HL-60/S4 treated with phorbol 12-myristate 13-acetate at 8.2 ng/mL for 4 days and 3 days (cell line): ENCODE data around the gene WDFY4.

Source experiments
- in situ Hi-C: fragments of 300-500 bp; cut with MboI; formaldehyde crosslinking; loops from 2 replicates; pipeline ENCODE4 v1.15.0; 2022; ENCODE audit warnings: low sequenced_read_pairs

Gene WDFY4

DNA sequence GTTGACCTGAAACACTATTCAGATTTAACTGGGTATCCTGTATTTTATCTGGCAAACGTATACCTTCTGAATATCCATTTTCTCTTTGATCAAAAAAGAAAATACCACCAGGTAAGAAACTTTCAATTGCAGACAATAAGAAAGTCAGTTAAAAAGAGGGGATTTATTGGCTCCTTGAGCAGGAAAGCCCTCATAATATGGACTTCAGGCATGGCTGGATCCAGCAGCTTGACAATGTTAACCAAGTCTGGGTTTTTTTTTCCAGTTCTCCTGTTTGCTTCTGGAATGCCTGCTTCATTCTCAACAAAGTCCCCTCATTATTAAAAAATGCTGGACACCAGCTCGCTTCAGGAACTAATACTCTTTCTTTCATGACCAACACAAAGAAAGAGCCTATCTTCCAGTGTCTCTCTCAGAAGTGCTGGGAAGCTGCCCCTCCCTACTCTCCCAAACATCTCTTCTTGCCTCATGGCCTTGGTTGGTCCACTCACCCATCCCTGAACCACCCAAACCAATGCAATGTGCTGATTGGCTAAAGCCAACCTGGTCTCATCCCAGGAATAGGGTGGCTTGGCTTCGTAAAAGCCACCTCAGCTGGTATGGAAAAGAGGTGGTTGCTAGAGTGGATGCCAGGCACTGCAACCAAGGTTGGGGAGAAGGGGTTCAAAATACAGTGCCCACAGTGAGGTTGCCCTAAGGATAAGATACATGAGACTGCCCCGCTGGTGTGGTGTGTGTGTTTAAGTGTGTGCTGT, 30.6 kb upstream of the WDFY4 start:
- in situ Hi-C loops, result loop anchor here (10.0 kb wide), 1 partner anchor 99 kb away; no protein-coding TSS in a partner anchor

DNA sequence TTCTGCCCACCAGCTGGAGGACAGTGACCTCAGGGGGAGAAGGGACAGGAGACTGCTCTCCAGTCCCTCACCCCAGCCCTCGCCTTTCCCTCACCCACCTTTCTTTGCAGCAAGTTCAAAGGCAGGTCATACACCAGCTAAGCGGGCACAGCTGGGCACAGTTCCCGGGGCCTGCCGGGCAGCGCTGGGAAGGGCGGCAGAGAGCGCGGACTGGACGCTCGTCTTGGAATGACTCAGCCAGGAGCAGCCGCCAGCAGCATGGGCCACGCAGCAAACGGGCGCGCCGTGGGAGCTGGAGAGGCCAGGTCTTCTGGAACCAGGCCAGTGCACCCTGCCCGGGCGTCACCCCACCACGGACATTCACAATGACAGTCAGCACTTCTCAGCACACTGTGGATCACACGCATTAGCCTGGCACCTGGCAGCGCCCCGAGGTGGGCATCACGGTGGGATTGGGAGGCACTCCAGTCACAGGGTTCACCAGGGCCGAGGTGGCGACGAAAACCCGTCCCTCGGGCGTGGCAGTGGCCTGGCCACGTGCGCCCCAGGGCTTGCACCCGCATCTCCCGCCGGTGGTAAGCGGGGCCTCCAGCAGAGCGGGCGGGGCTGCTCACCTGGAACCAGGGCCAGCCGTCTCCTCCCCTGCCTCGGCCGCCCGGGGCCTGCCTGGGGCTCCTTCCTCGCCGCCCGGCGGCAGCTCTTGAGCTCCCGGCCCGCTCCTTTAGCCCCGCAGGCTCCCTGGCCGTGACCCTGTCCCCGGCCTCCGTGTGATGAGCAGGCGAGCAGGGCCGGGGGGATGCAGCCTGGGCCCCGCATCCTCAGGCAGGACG, 29.0 kb upstream of the WDFY4 start:
- in situ Hi-C loops, result loop anchor here (10.0 kb wide), 1 partner anchor 101 kb away; no protein-coding TSS in a partner anchor

DNA sequence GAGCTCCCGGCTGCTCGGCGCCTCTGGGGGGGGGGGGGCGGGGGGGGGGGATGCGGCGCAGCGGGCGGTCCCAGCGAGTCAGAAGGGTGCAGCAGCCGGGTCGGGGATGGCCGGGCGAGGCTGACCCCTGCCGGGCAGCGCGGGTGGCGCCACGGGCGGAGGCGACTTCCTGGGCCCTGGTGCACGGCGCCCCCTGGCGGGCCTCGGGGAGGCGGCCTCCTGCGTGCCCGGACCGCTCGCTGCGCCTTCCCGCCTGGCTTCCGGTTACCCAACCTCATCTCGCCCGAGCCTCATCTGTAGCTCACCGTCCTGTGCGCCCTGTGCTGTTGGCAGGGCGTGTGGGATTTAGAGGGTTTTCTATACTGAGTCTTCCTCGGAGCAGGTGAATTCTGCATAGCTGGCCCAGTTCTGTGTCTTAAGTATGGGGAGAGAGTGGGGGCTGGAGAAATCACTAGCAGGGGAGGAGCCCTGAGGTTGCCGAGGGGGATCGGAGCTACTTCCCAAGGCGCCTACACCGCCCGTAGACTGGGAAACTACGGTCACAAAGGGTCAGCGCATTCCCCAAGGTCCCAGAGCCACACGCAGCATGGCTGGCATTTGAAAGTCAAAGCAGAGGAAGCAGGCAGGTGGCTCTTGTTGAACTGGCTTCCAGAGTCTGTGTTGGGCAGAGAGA, 28.3 kb upstream of the WDFY4 start:
- in situ Hi-C loops, result loop anchor here (10.0 kb wide), 1 partner anchor 102 kb away; no protein-coding TSS in a partner anchor

DNA sequence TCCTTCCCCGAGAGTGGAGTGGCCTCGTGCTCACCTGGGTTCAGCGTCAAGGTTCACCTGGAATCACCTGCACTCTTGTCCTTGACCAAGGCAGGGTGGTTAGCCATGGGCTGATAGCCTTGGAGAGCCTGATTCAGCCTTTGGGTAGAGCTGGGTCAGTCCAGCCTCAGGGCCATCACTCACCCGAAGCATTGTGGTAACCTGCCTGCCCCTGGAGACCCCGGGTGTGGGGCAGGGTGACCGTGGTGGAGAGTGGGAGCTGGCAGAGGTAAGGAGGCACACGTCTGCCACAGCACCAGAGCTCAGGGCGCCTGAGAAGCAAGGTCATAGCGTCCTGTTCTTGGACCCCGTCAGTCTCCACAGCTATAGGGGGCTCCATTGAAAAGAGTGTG, 27.8 kb upstream of the WDFY4 start:
- in situ Hi-C loops, result loop anchor here (10.0 kb wide), 1 partner anchor 102 kb away; no protein-coding TSS in a partner anchor

DNA sequence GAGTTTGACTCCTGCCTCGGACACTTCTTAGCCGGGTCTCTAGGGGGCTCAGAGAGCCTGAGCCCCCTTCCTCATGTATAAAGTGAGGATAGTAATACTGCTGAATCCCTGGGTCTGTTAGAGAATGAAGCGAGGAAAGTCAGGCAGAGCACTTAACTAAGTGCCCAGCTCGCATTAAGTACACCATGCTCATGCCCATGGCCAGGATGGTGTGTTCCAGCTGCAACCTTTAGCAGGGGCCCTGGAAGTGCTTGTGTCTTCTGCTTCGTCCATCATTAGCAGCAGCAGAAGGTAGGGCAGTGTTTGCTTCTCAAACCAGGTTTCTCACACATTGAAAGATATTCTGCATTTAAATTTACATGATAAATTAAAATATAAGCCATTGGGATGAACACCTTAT, 27.3 kb upstream of the WDFY4 start:
- in situ Hi-C loops, result loop anchor here (10.0 kb wide), 1 partner anchor 103 kb away; no protein-coding TSS in a partner anchor

DNA sequence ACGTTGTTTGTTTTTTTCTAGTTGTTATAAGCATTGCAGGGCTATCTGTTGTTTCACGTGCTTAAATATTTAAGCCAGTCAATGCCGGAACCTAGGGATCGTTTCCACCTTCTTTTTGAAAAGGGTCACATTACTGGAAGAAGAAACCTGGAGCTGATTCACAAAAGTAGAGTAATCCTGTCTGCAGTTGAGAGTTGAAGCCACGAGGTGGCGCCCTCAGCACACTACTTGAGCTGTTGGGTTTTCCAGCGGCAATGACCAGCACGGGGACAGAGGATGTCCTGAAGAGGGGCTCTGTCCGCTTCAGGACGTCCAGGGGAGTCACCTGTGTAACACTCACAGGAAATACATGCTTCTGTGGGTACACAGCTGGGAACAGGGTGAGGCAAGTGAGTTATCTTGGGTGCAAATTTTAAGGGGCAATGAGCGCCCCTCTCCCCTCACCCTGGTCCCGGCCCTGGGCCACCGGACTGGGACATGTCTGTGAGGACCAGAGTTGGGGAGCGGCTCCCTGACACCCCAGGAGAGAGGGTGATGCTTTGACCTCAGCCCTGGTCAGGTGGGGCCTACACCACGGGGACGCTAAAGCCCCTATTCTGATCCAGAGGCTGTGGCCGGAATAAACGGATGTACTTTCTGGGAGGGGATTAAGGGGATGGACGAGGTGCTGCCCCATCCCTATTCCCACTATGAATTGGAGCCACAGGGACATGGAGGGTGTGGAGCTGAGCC, 26.3 kb upstream of the WDFY4 start:
- in situ Hi-C loops, result loop anchor here (10.0 kb wide), 1 partner anchor 104 kb away; no protein-coding TSS in a partner anchor

DNA sequence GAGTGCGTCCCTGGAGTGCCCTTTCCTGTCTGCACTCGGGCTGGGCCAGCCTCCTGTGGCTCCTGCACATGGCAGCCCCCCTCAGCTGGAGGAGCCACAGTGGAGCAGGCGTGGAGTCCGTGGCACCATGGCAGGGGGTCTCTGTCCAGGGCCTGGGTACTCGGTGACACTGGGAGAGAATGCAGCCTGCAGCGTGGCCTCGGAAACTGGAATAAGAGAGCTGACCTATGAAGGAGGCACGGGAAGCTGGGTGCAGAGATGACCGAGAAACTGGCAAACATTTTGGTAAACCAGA, 25.8 kb upstream of the WDFY4 start:
- in situ Hi-C loops, result loop anchor here (10.0 kb wide), 1 partner anchor 104 kb away; no protein-coding TSS in a partner anchor

DNA sequence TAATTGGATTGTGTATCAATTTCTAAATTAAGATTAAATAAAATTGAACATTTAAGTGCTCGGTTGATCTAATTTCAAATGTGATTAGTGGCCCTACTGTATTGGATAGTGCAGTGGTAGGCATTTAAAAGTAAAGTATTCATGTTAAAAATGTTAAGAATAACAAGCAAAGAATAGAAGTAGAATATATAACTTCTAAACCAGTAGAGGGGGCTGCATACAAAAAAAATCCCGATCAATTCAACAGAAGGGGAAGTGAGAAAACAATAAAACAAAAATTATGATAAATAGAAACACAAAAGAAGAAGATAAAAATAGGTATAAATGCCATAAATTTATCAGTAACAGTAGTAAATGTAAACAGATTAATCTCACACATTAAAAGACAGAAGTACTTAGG, 24.9 kb upstream of the WDFY4 start:
- in situ Hi-C loops, result loop anchor here (10.0 kb wide), 2 partner anchors 55 to 105 kb away; no protein-coding TSS in a partner anchor

DNA sequence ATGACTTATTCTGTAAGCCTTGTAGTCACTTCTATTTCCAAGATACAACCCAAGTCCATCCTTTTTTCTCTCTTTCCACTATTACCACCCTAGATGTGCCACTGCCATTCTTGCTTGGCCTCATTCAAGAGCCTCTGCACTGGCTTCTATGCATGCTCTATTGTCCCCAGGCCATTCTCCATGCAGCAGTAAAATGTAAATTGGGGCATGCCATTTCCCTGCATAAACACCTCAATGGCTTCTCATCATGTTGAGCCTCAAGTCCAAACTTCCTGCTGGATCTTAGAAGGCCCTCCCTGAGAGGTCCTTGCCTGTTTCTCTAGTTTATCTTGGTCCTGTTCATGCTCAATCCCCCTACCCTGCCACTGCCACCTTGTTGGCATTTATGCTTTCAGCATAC, 23.2 kb upstream of the WDFY4 start:
- in situ Hi-C loops, result loop anchor here (10.0 kb wide), 1 partner anchor 53 kb away; no protein-coding TSS in a partner anchor

DNA sequence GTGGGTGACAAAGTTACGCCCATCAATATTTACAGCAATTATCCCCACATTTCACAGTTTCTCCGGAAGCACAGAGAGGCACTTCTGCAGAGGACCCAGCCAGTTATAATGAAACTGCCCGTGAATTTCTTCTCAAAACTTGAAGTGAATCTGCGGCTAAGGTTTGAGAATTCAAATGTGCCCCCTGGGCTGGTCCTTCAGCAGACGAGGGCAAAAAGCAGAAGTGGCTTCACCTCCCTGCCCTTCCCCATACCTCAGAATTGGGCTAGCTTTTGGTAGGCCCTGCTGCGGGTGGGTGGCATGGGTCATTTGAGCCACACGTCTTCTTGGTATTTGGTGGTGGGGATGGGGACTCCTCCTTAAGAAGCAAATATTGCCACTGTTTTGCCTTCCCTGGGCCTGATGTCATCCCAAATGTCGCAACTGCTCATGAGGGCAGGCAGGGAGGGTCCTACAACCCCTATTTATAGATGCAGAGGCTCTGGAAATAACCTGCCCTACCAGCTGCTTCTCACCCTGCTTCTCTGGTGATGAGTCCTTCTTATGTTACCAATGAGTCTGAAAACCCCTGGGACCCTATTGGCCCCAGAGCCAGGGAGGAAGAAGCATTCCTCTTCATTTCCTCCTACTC, 16.6 kb upstream of the WDFY4 start:
- in situ Hi-C loops, result loop anchor here (10.0 kb wide), 1 partner anchor 47 kb away; no protein-coding TSS in a partner anchor

DNA sequence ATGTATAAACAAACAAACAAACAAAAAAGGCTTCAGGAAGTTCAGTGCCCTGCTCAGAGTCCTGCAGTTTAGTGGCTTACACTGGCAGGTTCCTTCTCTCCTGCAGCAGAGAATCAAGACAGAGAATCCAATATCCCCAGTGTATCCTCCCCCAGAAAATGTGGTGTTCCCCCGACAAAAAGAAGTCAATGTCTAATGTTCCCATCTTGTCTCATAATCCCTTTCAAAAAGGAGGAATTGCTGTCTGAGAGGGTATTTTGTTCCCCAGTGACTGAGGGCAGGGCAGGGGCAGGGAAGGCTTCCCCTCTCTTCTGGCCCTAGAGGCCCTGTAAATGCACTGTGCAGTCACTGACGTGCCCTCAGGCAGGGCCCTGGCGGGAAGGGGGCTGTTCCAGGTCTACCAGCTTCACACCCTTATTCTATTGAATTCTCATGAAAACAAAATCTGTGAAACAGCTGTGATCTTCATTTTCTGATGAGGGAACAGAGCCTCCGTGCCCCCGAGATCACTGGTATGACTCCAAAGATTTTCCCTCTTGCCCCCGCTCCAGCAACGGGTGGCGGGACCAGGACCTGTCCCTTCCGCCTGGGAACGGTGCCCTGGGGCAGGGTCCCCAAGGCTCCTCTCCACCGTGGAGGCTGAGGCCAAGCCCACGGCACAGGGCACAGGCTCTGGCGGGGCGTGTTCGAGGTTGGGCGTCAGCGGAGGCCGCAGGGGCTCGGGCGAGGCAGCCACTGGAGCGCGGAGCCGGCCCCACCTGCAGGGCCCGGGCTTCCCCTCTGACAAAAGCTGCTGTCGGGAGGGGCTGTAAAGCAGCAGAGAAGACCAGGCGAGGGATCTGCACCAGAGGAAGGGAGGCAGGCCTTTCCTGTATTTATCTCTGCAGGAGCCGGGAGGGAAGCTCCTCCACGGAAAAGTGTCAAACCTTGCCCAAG, 13.4 kb upstream of the WDFY4 start:
- in situ Hi-C loops, result no loop called here

DNA sequence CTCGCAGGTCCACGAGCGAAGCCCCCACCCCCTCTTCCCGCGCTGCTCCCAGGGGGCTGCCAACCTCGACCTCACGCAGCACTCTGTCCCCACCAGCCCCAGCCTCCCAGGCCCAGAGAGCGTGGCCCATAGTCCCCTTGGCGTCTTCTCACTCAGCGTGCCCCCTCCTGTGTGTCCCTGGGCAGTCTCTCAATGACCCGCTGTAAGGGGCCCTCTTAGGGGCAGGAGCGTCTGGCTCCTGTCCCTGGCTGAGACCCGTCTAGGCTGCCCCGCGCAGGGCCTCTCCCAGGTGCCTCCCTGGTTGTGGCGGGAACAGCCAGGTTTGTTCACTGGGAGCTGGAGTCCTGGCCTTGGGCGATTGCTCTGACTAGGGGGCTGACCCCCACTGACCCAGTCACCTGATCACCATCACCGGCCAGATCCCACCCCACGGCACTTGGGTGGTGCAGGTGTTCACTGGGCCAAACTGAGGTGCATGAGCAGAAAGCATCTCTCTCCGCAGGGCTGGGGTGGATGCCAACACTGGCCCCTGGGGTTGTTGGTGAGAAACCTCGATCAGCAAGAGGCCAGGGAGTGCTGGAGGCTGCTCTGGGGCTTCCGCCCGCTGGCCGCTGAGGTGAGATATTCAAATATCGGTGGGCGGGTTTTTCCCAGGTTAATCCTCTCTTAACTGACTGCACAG, 12.6 kb upstream of the WDFY4 start:
- in situ Hi-C loops, result no loop called here

DNA sequence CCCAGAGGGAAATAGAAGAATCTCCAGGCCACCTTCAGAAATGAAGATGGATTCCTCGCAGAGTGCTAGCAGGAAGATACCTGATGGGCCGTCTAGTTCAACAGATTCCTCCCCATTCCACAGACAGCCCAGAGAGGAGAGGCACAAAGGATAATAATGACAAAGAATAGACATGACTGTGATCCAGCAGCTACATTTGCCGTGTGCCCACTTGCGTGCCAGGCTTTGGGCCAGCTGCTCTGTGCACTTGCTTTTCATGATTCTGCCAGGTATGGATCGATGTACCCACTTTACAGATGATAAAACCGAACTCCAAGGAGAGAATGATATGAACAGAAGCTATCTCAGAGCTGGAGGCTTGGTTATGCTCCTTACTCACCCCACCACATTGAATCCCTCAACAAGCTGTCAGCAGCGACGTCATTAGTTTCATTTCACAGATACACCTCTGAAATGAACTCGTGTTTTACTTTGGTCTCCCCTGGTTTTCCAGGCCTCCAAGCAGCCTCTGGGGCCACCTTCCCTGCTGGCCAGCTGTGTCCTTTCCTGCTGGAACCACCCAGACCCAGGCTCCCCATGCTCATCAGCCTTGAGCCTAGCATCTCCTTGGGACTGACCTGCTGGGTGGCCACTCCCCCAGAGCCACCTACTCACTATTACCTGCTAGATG, 11.9 kb upstream of the WDFY4 start:
- in situ Hi-C loops, result no loop called here

DNA sequence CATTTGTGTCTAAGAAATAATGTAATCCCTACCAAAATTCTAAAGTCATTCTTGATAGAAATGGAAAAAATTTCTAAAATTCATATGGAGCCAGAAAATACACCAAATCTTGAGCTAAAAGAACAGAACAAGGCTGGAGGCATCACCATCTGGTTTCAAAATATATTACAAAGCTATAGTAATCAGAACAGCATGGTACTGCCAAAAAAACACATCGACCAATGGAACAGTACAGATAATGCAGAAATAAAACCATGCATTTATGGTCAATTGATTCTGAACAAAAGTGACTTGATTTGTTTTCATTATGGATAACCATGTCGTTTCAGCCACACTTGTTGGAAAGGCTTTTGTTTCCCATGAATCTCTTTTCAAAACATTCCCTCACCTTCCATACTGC, 7.0 kb upstream of the WDFY4 start:
- in situ Hi-C loops, result no loop called here

DNA sequence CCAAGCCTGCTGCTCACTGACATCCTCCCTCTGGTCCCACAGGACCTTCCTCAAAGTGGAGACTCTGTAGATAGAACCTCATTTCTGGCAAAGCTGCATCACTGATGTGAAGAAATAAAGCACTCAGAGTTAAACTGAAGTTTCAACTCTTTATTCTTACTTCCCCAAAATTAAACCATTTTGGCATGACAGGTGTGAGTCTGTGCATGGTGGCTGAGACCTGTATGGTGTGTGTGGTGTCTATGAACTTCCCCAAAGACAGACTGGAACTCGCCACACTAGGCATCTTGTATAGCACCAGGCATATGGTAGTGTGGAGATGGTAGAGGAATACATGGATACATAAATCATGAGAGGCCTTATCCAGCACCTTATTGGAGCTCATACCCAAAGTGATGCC, 6.6 kb upstream of the WDFY4 start:
- in situ Hi-C loops, result no loop called here

DNA sequence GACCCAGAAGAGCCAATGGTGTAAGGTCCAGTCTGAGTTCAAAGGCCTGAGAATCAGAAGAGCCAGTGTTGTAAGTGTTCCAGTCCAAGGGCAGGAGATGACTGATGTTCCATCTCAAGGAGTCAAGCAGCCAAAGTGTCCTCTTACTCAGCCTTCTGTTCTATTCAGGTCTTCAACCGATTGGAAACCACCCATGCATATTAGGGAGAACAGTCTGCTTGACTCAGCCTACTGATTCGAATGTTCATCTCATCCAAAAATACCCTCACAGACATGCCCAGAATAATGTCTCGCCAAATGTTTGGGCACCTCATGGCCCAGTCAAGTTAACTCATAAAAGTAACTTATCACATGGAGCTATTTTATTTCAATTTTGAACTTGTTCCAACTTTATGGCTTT, 2.9 kb upstream of the WDFY4 start:
- in situ Hi-C loops, result no loop called here

DNA sequence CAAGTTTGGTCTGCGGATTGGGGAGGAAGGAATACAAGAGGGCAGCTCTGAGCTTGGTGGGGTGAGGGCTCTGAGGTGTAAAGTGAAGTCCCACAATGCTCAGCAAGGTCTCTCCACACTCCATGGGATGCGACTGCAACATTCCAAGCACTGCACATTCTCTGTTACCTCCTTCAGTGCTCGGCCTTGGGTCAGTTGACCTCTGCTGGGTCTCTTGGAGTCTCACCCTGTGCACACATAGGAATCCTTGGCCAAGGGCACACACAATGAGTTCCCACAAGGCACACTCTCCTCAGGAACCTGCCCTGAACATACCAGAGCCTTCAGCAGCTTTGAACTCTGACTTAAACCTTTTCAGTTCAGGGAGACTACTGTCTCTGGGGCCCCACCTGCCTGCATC, 2.4 kb upstream of the WDFY4 start:
- in situ Hi-C loops, result no loop called here

DNA sequence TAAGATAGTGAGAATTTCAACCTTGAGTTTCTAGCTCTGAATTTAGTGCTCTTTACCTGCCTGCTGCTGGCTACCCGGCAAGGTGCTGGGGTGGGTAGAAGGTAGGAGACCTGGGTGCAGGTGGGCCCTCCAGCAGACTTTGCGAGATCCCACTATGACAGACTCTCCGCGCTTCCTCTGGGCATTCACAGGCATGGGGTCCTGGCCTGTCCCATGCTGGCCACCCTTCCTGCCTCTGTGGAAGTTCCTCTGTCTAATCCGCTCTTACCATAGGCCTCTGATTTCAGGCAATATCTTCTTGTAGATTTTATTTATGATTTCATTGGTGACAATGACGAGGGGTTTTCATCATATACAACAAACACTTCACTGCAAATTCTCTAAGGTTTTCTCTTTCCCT, 1.2 kb upstream of the WDFY4 start:
- in situ Hi-C loops, result no loop called here
